AG20443 (cell line): ENCODE data around the gene COL6A3.

Experiments
- DNase-seq: peaks from one replicate; pipeline ENCODE4 v3.0.0; 2012; ENCODE audit warnings: low spot score, mixed read lengths

The COL6A3 gene

GRCh38 chr2:237413777-237414661 lies at the start of gene COL6A3:
Gene COL6A3 (minus strand): TSS chr2:237414164. CDS start chr2:237396817, 17,347 bp downstream.
- peak; percentile 76 for DNase-seq

GRCh38 chr2:237459741-237460174 lies 45.8 kb upstream of the COL6A3 start:
- peak; percentile 79 for DNase-seq

GRCh38 chr2:237459226-237459625 lies 45.3 kb upstream of the COL6A3 start:
- DNase-seq = no peak

GRCh38 chr2:237458519-237458918 lies 44.6 kb upstream of the COL6A3 start:
- no peak for DNase-seq

GRCh38 chr2:237457388-237457941 lies 43.5 kb upstream of the COL6A3 start:
- no peak for DNase-seq

- DNase-seq = peak; percentile 85
These were observed 42.4 kb upstream of the COL6A3 start for GRCh38 chr2:237456200-237456843.

- DNase-seq = no peak
These were observed 41.8 kb upstream of the COL6A3 start for GRCh38 chr2:237455764-237456163.

GRCh38 chr2:237453671-237454070 lies 39.7 kb upstream of the COL6A3 start:
- DNase-seq = no peak

GRCh38 chr2:237452861-237453260 lies 38.9 kb upstream of the COL6A3 start:
- no peak for DNase-seq

- no peak for DNase-seq
These were observed 37.9 kb upstream of the COL6A3 start for GRCh38 chr2:237451643-237452469.

GRCh38 chr2:237450583-237450982 lies 36.6 kb upstream of the COL6A3 start:
- DNase-seq = no peak

GRCh38 chr2:237450108-237450507 lies 36.1 kb upstream of the COL6A3 start:
- no peak for DNase-seq

- no peak for DNase-seq
These were observed 35.4 kb upstream of the COL6A3 start for GRCh38 chr2:237449193-237449881.

- no peak for DNase-seq
These were observed 34.7 kb upstream of the COL6A3 start for GRCh38 chr2:237448626-237449025.

GRCh38 chr2:237448171-237448570 lies 34.2 kb upstream of the COL6A3 start:
- no peak for DNase-seq

GRCh38 chr2:237447496-237447895 lies 33.5 kb upstream of the COL6A3 start:
- DNase-seq = no peak

- DNase-seq = no peak
These were observed 32.3 kb upstream of the COL6A3 start for GRCh38 chr2:237446338-237446665.

GRCh38 chr2:237445611-237446337 lies 31.8 kb upstream of the COL6A3 start:
- no peak for DNase-seq

GRCh38 chr2:237444071-237444470 lies 30.1 kb upstream of the COL6A3 start:
- no peak for DNase-seq

- DNase-seq = peak; percentile 73
These were observed 27.8 kb upstream of the COL6A3 start for GRCh38 chr2:237441605-237442274.
